Activated gamma-delta T cell treated with anti-CD3 and anti-CD28 coated beads, Interleukin-2, amount 50 U/mL, for 16 hours (primary cell): ENCODE measurements around the gene HS2ST1.
"Not testable (repeated sequence)": the region's sequence is repeated elsewhere in the genome, so short reads cannot be mapped to it uniquely, and the experiment has no call there.

Experiments
- DNase-seq: peaks from one replicate; pipeline ENCODE4 v3.0.0-alpha.2; 2020; ENCODE audit warnings: low read depth

HS2ST1 gene

GRCh38 chr1:86925742-86926141 lies 11.3 kb downstream of the HS2ST1 start:
- DNase-seq = no peak

- DNase-seq = no peak
Observed at GRCh38 chr1:86926883-86927282, 12.4 kb downstream of the HS2ST1 start.

DNA sequence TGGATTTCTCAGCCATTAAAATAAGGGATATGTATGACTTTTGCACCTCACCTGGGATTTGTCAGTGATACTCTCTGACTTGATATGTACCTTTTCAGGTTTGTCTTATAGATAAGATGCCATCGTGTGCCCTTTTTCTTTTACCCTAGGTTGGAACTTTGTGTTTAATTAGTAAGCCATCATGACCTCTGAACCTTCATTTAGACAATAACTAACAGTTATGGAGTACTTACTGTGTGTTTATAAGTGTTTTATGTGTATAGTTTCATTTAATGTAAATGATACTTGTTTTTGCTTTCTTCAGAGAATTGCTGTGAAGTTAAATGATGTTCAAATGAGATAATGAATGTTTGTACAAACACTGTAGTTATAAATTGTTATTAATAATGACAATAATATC lies 14.4 kb downstream of the HS2ST1 start:
- no peak for DNase-seq

DNA sequence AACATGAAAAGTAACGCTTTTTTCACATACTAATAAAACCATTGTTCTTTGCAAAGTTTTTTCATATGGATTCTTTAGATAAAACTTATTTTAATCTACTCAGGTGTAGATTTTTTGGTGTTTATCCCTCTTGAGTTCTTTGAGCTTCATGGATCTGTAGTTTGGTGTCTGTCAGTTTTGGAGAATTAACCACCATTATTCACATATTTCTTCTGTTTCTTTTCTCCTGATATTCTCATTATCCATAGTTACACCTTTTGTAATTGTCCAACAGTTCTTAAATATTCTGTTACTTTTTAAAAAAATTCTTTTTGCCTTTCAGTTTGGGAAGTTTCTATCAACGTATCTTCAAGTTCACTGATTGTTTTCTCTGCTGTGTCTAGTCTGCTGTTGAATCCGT lies 18.6 kb downstream of the HS2ST1 start:
- no peak for DNase-seq

DNA sequence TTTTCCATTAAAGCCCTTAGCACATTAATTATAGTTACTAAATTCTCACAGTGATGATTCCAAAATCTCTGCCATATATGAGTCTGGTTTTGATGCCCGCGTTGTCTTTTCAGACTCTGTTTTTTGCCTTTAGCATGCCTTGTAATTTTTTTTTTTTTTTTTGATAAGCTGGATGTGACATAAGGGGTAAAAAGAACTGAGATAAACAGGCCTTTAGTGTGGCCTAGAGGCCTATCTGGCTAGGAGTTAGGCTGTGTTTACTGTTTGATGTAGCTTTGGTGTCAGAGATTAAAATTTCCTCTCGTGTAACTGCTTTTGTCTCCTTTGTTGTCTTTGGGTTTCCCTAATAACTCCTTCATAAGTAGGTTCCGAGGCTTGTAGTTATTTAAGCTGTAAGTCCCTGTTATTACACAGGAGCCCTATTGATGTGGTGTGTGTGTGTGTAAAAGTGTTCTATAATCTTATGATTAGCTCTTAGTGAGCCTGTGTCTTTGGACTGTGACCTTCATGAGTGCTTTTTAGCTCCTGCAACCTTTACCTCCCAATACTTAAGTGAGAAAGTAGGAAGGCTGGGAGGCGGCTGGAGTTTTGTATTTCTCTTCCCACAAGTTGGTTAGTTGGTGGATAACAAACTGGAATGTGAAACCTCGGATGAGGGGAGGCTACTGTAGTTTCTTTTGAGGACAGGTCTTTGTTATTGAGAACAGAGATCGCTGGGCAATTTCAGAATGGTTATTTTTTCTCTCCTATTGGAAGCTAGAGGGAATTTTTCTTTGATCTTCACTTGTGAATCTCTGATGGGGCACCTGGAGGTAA lies 19.3 kb downstream of the HS2ST1 start:
- no peak for DNase-seq

DNA sequence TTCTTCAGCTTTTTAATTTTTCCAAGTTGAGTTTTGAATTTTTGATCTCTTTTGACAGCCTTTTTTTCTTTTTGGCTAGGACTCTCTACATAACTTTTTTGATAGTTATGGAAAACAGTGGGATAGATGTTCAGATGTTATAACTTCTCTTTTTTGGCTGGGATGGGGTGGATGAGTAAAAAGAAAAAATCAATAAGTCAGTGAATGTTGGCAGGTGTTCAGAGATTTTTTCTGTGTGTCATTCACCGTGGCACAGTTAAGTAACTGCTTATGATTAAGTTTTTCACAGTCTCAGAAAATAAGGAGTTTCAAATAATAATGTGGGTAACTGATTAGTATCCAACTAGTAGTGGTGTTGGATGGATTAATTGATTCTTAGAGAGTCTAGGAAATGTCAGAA lies 24.0 kb downstream of the HS2ST1 start:
- no peak for DNase-seq

DNA sequence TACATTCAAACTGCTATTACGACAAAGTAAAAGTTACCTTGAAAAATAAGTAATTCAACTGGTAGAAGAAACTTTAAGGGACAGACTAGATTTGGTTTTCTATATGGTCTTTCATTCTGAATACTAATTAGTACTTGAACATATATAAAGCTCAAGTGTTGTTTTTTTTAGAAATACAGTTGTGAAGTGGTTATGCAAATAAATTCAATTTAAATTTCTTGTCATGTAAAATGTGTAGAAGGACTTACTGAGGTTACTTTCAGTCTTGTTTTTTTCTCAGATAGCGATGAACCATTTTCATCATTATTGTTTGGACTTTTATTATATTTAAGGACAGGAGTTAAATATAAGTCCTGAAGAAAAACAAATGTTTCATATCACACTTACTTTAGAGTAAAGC lies 24.4 kb downstream of the HS2ST1 start:
- no peak for DNase-seq

GRCh38 chr1:86939406-86939805 lies 25.0 kb downstream of the HS2ST1 start:
- DNase-seq = no peak

GRCh38 chr1:86940599-86940998 lies 26.2 kb downstream of the HS2ST1 start:
- DNase-seq = no peak

DNA sequence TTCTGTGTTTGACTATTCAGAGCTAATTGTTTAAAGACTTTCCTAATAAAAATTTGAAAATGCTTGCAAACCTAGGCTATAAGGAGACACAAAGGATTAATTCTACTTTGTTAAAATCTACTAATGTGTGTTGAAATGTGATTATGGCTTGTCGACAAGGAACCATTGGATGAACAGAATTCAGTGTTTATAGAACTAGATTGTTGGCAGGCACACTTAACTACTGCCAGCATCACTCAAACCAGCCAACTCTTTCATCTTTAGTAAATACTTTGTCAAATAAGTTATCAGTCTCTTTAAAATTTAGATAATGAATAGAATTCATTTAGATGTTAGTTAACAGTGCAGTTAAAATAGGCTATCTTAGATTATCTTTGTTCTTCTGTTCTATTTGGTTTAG lies 27.6 kb downstream of the HS2ST1 start:
- DNase-seq = no peak

GRCh38 chr1:86942743-86943142 lies 28.3 kb downstream of the HS2ST1 start:
- no peak for DNase-seq

- no peak for DNase-seq
Observed at GRCh38 chr1:86948212-86948611, 33.8 kb downstream of the HS2ST1 start.

DNA sequence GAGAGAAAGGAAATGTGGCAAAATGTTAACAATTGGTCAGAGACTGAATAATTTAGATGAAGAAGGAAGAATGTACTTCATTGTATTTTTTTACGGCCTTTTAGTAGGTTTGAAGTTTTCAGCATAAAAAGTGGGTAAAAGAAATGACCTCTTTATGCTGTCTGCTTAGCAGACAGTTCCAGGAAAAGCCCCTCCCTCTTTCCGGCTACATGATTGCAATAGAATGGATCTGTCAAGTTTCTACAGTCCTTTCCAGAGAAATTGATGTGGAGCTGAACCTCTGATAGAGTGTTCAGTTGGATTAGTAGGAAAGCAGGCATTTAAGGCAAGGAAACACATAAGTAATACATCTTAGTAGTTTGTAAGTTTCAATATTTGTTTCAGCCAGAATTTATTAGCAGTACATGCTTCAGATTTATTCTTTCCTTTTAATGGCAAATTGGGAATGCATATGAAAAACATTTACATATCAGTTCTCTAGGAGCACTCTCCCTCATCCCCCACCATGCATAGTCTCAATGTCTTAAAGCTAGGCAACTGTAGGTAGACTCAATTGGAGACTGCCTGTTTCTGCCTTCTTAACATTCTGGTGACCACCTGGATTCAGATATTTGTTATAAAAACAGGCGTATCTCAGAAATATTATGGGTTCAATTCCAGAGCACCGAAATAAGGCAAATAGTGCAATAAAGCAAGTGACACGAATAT lies 36.4 kb downstream of the HS2ST1 start:
- DNase-seq = no peak

GRCh38 chr1:86951430-86951829 lies 37.0 kb downstream of the HS2ST1 start:
- DNase-seq = no peak

DNA sequence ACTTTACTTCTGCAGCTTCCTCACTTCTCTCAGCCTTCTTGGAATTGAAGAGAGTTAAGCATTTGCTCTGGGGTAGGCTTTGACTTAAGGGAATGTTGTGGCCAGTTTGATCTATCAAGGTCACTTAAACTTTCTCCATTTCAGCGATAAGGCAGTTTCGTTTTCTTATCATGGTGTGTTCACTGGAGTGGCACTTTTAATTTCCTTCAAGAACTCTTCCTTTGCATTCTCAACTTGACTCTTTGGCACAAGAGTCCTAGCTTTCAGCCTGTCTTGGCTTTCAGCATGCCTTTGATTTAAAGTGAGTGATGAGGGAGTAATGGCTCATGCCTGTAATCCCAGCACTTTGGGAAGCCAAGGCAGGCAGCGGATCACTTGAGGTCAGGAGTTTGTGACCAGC lies 38.7 kb downstream of the HS2ST1 start:
- DNase-seq = no peak

GRCh38 chr1:86955678-86956077 lies 41.2 kb downstream of the HS2ST1 start:
- DNase-seq = no peak

DNA sequence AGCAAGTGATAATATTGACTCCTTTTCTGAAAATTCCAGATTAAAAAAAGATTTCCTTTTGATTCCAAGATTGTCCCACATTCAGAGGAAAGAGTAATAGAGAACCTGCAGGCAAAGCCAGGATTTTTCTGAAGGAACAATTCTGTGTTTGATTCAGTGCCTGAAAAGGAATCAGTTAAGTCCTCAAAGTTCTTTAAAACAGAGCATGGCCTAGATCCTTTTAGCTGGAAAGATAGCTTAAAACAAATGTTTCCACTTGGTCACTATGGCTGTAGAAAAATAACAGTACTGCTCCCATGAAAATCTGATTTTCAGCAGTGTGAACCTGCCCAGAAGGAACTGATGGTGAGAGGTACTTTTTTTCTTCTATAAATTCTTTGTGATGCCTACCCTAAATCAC lies 41.8 kb downstream of the HS2ST1 start:
- no peak for DNase-seq

GRCh38 chr1:86957221-86957620 lies 42.8 kb downstream of the HS2ST1 start:
- DNase-seq = no peak

GRCh38 chr1:86960548-86960947 lies 46.1 kb downstream of the HS2ST1 start:
- no peak for DNase-seq

GRCh38 chr1:86963841-86964240 lies 49.4 kb downstream of the HS2ST1 start:
- not testable (repeated sequence) for DNase-seq

DNA sequence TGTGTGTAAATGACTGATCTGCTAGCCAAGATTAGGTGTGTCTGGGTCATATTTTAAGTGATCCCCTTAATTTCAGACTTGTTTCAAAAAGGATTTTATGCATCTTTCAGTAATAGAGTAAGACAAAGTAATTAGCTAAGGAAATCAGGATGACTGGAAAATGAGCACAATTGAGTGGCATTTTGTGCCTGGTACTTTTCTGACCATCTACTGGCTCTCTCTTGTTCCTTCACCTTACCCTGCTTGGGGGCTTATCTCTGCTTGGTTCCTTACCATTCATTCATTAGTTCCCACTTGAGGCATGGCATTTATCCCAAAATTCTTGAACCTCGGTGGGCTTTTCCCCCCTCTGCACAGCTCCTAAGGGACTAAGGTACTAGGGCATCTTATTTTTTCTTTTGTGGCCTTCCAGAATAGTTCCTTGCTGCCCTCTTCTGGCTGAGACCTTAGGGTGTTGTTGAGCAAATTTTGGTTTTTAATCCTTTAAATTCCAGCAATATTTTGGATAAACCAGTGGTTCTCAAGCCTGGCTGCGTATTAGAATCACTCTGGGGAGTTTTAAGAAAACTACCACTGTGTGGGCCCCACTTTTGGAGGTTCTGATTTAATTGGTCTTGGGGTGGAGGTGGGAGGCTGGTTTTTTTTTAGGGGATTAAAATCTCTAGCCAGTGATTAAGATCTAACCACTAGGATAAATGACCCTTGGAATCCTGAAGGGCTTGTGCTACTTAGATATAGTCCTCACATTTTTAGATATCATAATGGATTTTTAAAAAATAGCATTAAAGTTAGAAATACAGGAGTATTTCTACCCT lies 50.8 kb downstream of the HS2ST1 start:
- no peak for DNase-seq

DNA sequence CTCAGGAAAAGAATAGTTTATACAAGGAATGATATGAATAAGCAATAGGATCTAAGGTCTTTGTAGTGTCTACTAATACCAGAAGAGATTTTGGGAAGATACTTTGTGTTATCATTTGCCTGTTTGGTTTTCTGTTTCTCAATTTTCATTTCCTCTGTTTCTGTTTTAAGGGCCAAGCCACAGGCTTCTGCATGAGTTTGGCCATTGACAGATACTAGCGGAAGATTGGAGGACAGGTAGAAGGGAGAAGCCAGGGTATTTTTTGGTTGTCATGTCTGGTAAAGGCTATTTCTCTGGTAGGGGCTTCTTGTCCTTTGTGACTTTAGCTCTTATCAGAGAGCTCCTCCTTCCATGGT lies 51.4 kb downstream of the HS2ST1 start:
- no peak for DNase-seq

- DNase-seq = no peak
Observed at GRCh38 chr1:86970938-86971337, 56.5 kb downstream of the HS2ST1 start.
